Upper lobe of right lung (tissue), 1 donor: ENCODE measurements around the gene MSANTD1. TPM values are rescaled to one million over a fixed set of nuclear protein-coding genes. Genes with fewer than 3 reads are reported as not detected.

Experiments used
- ATAC-seq: fragments of 200-7000 bp; cut with Tn5 transposase; one replicate; pipeline ENCODE4 v1.9.1; 2020; ENCODE audit warnings: mild to moderate bottlenecking, moderate library complexity
- DNase-seq: peaks from one replicate; pipeline ENCODE4 v3.0.0-alpha.2; 2020
- H3K27ac ChIP-seq: fragments of 200-600 bp; one replicate; pipeline ENCODE4 v1.8.0; 2022
- H3K27me3 ChIP-seq: fragments of 200-600 bp; one replicate; pipeline ENCODE4 v1.8.0; 2022; ENCODE audit warnings: mild to moderate bottlenecking
- H3K36me3 ChIP-seq: fragments of 200-600 bp; one replicate; pipeline ENCODE4 v1.8.0; 2022
- H3K4me1 ChIP-seq: fragments of 200-600 bp; one replicate; pipeline ENCODE4 v1.8.0; 2022
- H3K4me3 ChIP-seq: fragments of 200-600 bp; one replicate; pipeline ENCODE4 v1.8.0; 2022; ENCODE audit warnings: mild to moderate bottlenecking
- H3K9me3 ChIP-seq: fragments of 200-600 bp; one replicate; pipeline ENCODE4 v1.8.0; 2022
- CTCF ChIP-seq: fragments of 200-600 bp; IDR thresholded peaks from one replicate; pipeline ENCODE4 v1.8.0; 2022; ENCODE audit warnings: antibody characterized with exemption
- intact Hi-C: fragments of 100-400 bp; cut with DNase I; formaldehyde crosslinking; loops from one replicate; pipeline ENCODE4 v1.11.0; 2022
- total RNA-seq: library from RNA; stranded (reverse); fragmentation: NEBNext Ultra II Directional; extraction: Animal tissue kit (Norgen Biotek cat#: 25700); gene quantifications from one replicate; pipeline ENCODE4 v1.2.1, GENCODE V29; 2021
- donor health status: DM: no; HTN: yes; CAD: no; lungs with severe emphysema.

MSANTD1 gene
- total RNA-seq, 1 donor from 2014 or later, result 1.0 TPM

- TF ChIP-seq CTCF, result no peak
- no peak overlapping the region for H3K27ac ChIP-seq
- DNase-seq (no peak), ATAC-seq (no peak)
- peaks cover 1% of the 10 kb centered on the region for H3K4me1 ChIP-seq
- peaks cover 83% of the 10 kb centered on the region for H3K36me3 ChIP-seq
- H3K4me3 ChIP-seq, result no peak overlapping the region
- H3K27me3 ChIP-seq, result no peaks in the 10 kb centered on the region
- intact Hi-C loops, result no loop called here
- H3K9me3 ChIP-seq, result no peaks in the 10 kb centered on the region
Observed at GRCh38 chr4:3231471-3231870, 17.5 kb upstream of the MSANTD1 start.

GRCh38 chr4:3232001-3232400 lies 17.0 kb upstream of the MSANTD1 start:
- no peaks in the 10 kb centered on the region for H3K4me1 ChIP-seq
- DNase-seq (no peak), ATAC-seq (no peak)
- intact Hi-C loops, result no loop called here
- no peaks in the 10 kb centered on the region for H3K9me3 ChIP-seq
- H3K27ac ChIP-seq, result no peak overlapping the region
- H3K36me3 ChIP-seq, result peaks cover 88% of the 10 kb centered on the region
- H3K4me3 ChIP-seq, result no peak overlapping the region
- no peaks in the 10 kb centered on the region for H3K27me3 ChIP-seq
- TF ChIP-seq CTCF, result no peak

- DNase-seq (no peak), ATAC-seq (no peak)
- Histone ChIP-seq H3K36me3 (peaks cover 96% of the 10 kb centered on the region), H3K4me3 (no peak overlapping the region), H3K9me3 (no peaks in the 10 kb centered on the region), H3K4me1 (no peaks in the 10 kb centered on the region), H3K27ac (no peak overlapping the region), H3K27me3 (no peaks in the 10 kb centered on the region)
- no peak for TF ChIP-seq CTCF
- intact Hi-C loops, result no loop called here
Observed at GRCh38 chr4:3232871-3233271, 16.1 kb upstream of the MSANTD1 start.

GRCh38 chr4:3233391-3234071 lies 15.4 kb upstream of the MSANTD1 start:
- Histone ChIP-seq H3K9me3 (no peaks in the 10 kb centered on the region), H3K27me3 (no peaks in the 10 kb centered on the region), H3K4me1 (no peaks in the 10 kb centered on the region), H3K36me3 (peaks cover 97% of the 10 kb centered on the region), H3K27ac (no peak overlapping the region), H3K4me3 (no peak overlapping the region)
- no peak for TF ChIP-seq CTCF
- DNase-seq (no peak), ATAC-seq (no peak)
- intact Hi-C loops, result no loop called here

- H3K27me3 ChIP-seq, result no peaks in the 10 kb centered on the region
- no peaks in the 10 kb centered on the region for H3K9me3 ChIP-seq
- no peak overlapping the region for H3K27ac ChIP-seq
- intact Hi-C loops, result no loop called here
- H3K4me3 ChIP-seq, result no peak overlapping the region
- ATAC-seq (no peak), DNase-seq (no peak)
- no peaks in the 10 kb centered on the region for H3K4me1 ChIP-seq
- H3K36me3 ChIP-seq, result peaks cover 97% of the 10 kb centered on the region
- no peak for TF ChIP-seq CTCF
Observed at GRCh38 chr4:3234171-3235029, 14.6 kb upstream of the MSANTD1 start.
